Measurements from ENCODE around the gene RMI1.
"Not testable (repeated sequence)": the region's sequence is repeated elsewhere in the genome, so short reads cannot be mapped to it uniquely, and the experiment has no call there.

RMI1 gene

DNA sequence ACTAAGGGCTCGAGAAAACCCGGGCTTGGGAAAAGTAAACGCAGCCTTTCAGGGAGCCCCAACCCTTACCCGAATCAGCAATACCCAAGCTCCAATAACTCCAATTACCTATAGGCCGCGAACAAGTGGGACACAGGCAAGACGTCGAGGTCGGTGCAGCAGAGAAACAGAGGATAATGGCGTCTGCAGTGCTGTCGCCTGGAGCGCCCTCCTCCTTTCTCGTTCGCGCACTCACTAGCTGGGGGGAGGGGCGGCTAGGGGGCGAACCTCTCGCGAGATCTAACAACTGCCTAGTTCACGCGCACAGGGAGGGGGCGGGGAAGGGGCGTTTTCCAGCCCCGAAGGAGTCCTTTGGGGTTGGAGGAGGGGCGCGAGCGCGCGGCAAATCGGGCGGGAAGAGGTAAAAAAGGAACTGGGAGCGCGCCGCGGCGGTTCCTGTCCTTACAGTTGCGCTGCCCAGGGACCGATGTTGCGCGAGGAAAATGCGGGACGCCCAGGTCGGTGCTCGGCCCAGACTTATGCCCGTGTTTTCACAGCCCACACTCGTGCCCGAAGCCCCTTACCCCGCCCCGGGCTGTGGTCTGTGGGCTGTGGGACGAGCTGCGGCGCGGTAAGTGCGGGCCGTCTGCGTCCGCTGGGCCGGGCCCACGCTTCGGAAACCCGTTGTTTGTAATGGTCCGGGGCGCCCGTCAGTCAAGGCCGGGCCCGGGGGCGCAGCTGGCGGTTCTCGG is at the start of gene RMI1:
RMI1 (plus strand) TSS at position 411 of the 731 bp plus-strand sequence. CDS start 20,182 bp downstream, outside the sequence.
- DNase-seq: peak; percentile 99

DNA sequence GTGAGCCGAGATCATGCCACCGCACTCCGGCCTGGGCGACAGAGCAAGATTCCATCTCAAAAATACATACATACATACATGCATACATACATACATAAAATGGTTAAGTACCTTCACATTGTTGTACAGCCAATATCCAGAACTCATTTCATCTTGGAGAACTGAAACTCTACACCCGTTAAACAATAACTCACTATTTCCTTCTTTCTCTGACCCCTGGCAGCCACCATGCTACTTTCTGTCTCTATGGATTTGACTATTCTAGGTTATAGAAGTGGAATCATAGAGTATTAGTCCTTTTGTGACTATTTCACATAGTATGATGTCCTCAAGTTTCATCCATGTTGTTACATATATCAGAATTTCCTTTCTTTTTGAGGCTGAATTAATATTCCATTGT is 49.7 kb upstream of the RMI1 start:
- no peak for DNase-seq

DNA sequence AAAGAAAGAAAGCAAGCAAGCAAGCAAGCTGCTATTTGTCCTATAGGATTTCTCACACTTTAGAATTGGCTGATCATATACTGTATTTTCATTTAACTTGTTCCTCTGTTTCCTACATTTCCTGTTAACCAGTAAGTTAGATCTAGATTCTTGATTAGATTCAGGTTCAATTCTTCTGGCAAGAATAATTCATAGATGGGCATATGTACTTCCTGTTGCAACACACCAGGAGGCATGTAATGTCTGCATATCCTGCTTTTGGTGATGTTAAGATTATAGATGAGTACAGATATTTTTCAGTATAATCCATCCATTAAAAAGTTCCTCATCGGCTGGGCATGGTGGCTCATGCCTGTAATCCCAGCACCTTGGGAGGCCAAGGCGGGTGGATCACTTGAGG is 48.6 kb upstream of the RMI1 start:
- no peak for DNase-seq

DNA sequence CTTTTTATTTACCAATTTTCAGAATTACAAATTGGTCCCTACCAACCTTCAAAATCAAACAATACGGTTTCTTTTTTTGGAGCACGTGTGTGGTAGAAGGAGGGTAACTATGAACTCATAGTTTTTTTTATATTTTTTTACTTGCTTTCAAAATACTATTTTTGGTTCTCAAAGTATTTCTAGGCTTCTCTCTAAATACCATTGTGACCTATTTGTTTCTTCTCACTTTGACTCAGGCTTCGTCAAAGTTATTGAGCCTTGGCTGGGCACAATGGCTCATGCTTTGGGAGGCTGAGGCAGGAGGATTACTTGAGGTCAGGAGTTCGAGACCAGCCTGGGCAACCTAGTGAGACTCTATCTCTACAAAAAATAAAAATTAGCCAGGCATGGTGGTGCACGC is 47.8 kb upstream of the RMI1 start:
- DNase-seq: no peak

DNA sequence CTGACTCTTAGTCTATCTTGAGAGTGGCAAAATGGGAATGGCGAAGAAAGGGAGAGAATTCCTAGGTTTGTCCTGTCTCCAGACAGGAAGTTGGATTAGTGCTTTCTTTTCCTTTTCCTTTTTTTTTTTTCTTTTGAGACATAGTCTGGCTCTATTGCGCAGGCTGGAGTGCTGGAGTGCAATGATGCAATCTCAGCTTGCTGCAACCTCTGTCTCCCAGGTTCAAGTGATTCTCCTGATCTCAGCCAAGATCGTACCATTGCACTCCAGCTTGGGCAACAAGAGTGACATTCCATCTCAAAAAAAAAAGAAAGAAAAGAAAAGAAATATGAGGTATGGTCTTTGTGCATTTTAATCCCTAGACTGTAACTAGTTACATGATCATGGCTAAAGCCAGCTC is 46.8 kb upstream of the RMI1 start:
- no peak for DNase-seq

DNA sequence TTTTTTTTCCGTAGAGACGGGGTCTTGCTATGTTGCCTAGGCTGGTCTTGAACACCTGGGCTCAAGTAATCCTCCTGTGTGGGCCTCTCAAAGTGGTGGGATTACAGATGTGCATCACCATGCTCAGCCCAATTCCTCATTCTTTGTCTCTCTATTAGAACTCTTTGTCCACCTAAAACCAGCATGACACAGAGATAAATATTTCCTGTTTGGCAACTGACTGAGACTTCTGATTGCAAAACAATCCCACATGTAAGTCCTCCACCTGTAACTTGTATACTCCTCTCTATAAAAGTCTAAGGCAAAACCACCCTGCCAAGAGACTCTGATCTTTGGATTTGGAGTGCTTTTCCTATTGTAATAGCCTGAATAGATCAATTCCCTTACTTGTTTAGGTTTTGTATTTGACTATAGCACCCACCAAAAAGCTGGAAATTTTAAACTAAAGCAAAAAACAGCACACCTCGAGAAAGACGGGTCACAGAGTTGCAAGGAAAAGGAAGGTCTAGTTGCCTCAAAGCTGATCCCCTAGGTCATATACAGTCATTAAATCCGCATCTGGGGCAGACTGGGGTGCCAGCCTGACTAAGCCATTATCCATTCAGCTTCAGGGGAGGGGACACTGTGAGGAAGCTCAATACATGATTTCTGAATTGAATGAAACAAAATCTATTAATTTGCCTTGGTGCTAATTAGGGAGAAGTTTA is 45.9 kb upstream of the RMI1 start:
- DNase-seq: no peak

DNA sequence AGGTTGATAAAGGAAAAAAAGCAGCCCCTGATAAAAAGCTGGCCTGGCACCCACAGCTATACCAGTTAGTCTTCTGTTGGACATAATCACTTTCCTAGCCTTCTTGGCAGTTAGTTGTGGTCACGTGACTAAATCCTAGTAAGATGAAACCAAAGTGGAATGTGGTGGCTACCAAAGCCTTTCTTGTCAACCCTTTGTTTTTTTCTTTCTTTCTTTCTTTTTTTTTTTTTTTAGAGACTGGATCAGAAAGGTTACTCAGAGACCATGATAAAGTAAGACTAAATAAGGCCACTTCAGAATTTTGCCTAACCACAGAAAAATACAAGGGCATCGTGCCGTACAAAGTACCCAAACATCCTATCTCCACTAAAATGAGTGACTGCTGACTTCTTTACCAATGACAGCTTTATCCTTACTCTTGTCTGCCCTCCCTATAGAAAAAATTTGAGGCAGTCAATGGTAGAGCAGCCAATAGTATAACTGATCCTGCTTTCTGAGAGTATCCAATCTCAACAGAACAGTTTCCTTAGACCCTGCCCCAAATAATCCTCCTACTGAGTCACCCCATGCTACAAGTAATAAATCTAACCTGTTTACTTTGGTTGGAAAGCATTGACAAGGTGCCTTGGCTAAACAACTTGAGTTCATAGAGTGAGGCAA is 45.2 kb upstream of the RMI1 start:
- no peak for DNase-seq

DNA sequence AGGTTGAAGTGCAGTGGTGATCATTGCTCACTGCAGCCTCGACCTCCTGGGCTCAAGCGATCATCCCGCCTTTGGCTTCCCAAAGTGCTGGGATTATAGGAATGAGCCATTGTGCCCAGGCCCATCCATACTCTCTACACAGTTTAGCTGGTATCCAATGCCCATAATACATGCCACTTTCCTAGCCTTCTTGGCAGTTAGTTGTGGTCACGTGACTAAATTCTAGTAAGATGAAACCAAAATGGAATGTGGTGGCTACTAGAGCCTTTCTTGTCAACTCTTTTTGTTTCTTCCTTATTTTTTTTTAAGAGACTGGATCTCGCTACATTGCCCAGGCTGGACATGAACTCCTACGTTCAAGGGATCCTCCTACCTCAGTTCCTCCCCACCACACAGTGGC is 44.1 kb upstream of the RMI1 start:
- DNase-seq: no peak

DNA sequence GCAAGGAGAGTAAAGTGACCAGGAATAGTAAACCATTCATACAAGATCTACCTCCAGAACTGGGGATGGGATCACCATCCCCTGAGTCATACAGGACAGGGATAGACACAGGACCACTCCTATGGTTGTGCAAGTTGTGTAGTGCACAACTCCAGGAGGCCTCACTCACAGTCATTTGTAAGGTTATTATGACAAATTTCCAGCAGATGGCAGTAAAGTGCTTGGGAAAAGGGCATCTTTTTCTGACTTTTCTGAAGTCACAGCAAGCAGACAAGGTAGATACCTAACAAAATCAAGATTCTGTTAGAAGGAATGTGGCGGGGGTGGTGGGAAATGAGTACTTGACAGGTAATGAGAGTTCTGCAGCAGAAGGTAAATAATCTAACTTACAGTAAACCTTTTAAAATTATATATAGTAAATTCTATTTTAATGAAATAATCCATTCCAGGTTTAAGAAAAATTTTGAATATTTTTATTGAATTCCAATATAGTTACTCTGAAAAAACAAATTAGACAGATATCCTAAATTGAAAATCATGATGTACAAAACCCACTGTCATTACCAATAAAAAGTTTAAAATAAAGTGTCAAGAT is 42.6 kb upstream of the RMI1 start:
- DNase-seq: peak; percentile 58

DNA sequence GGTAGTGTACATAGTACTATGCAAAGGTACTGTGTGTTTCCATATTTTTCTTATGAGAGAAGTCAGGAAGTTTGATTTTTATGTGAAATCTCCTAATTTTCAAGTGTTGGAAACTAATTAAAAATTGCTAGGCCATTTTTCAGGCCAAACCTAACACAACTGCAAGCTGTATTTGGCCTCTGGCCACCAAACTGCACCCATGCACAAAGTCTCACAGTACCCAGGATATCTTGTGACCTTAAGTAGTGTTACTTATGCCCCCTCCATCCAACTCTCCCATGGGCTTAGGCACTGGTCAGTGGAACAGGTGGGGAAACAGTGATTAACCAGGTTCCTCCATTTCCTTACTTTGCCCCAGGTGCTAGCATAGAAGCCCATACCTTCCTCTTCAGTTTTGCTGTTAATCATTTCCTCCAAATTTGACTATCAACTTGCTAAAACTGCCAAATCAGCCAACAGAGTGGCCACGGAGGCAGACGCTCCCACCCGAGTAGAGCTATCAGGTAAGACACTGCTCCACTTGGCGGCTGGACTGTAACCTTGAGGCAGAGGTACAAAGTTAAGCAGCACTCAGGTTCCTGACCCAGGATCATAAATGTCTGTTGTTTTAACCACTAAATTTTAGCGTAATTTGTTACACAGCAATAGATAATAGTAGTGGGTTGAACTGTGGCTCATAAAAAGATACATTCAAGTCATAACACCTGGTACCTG is 39.9 kb upstream of the RMI1 start:
- no peak for DNase-seq

DNA sequence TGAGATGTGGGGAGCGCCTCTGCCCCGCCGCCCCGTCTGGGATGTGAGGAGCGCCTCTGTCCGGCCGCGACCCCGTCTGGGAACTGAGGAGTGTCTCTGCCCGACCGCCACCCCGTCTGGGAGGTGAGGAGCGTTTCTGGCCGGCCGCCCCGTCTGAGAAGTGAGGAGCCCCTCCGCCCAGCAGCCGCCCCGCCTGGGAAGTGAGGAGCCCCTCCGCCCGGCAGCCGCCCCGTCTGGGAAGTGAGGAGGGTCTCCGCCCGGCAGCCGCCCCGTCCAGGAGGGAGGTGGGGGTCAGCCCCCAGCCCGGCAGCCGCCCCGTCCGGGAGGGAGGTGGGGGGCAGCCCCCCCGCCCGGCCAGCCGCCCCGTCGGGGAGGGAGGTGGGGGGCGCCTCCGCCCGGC is 32.5 kb upstream of the RMI1 start:
- DNase-seq: not testable (repeated sequence)

DNA sequence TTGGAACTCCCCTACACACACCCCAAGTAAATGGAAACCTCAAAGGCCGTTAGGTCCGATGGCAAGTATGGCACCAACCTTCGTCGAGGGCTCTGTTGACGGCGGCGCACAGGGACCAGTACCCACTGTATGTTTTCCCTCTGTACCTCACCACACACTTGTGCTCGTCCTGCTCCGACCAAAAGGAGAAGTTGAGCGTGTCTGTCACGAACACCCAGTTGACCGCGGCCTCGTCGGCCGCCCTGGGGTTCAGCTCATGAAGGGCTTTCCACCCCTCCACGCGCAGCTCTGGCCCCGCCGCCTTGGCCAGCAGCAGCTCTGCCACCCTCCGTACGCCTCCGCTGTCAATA is 24.5 kb upstream of the RMI1 start:
- no peak for DNase-seq

DNA sequence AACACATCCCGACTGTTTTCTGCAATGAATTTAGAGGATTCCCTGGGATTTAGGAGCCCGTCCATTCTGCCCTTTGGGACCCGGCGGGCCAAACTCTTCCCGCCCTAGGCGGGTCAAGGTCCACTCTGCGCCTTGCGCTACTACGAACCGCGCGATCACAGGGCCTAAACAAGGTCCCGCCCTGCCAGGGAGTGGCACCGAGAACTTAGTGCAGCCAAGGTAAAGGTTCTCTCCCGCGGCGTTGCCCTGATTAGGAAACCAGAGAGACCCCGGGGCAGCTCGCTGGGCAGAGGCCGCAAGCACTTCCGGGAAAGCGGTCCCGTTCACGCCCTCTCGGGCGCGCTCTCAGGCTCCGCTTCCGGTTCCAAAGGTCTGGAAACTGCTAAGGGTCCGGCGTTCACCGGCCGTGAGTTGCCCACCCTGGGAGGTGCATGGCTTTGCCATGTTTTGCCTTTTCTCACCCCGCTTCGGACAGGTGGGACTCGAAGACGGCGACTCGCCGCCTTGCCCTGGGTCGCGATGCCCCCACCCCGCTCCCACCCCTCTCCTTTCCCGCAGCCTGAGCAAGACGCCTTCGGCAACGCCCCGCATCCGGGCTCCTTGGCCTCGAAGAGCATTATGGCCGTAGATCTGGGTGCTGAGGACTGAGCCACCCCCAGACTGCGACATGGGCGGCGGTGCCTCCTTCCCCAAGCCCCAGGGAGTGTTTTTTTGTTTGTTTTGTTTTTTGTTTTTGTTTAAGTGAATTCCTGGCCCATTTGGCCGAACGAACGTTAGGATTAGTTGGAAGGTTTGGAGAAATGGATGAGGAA is 24.0 kb upstream of the RMI1 start:
- DNase-seq: peak; percentile 67

DNA sequence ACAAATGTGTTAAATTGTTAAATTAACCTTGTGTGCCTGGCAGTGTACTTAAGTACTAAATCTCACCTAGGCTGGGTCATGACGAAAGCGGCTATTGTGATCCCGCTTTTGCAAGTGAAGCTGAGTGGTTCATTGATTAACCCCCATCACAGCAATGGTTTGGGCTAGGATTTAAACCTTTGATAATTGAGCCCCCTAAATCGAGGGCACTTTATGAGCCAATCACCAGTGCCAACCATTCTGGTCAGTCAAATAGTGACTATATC is 23.4 kb upstream of the RMI1 start:
- no peak for DNase-seq

DNA sequence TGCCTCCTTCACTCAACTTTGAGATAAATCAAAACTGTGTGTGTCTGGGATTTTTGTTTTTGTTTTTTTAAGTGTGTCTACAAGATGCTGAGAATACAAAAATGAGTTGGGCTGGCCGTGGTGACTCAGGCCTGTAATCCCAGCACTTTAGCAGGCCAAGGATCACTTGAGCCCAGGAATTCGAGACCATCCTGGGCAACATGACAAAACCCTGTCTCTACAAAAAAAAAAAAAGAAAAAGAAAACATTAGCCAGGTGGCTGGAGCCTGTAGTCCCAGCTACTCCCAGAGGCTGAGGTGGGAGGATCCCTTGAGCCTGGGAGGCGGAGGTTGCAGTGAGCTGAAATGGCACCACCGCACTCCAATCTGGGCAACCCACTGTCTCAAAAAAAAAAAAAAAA is 21.5 kb upstream of the RMI1 start:
- DNase-seq: no peak

DNA sequence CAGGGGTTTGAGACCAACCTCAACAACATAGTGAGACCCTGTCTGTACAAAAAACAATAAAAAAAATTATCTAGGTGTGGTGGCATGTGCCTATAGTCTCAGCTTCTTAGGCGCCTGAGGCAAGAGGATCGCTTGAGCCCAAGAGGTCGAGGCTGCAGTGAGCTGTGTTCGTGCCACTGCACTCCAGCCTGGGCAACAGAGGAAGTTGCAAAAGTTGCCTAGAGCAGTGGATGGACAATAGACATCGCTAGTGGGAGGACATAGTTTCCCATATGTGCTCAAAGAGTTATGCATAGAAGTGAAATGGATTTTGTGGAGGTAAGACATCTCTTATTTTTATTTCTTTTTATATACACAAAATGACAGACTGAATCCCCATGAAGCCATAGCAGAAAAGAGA is 19.6 kb upstream of the RMI1 start:
- DNase-seq: no peak

DNA sequence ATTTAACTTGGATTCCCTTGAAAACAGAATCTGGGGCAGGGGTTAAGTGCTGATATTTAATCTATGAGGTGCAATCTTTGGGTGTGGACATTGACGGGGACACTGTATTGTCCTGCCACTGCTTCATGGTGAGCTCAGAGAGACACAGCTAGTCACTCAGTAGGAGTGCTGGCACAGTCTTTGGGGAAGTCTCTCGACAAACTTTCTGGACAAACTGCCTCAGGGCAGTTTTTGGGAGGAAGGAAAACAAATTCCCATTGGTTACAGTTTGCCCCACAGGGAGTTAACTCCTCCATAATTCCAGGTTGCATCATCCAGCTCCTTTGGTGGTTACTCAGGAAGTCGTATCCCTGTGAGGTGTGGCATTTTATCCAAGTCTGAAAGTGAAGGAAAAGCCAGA is 18.4 kb upstream of the RMI1 start:
- DNase-seq: peak; percentile 24

DNA sequence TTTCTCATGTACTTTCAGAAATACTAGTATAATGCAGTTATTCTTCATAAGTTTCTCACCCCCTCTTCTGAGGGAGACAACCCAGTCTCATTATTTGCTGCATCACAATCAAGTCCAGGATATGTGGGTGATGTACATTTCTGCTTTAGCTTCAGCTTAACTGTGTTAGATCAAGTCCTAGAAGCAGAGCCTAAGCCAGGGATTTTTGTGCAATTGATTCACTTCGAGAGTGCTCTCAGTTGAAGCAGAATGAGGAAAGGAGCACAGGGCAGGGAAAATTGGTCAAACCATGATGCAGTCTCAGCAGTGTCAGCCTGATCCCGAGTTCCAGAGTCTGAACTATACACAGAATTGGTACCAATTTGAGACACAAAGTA is 15.6 kb upstream of the RMI1 start:
- DNase-seq: no peak

DNA sequence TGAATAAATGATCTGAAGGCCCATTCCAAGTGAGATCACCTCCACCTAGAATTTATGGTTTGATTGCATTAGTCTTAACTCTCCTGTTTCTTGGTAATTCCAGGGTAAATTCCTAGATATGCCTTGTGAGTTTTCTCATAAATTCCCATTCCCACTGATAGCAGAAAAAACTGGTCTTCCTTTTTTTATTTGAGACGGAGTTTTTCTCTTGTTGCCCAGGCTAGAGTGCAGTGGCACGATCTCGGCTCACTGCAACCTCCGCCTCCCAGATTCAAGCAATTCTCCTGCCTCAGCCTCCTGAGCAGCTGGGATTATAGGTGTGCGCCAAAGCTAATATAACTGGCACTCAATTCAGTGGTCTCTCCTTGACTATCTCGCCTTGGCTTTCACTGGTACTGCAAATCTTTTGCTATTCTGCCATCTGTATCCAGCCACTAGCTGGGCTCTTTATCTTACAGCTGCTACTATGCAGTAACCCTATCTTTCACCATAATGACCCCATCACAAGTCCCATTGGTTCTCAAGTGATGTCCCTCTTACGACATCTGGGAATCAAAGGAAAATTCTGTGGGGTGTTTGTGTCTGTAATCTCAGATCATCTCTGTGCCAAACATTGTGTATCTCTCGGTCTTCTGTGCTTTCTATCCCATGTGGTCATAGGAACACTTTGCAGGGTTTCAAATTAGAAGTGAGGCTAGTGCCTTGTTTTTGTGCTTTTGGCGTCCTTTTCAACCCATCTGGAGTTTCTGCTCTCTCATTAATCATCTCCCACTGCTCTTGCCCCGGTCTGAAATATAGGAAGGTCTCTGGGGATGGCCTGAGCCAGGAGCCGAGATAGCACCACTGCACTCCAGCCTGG is 15.0 kb upstream of the RMI1 start:
- no peak for DNase-seq

DNA sequence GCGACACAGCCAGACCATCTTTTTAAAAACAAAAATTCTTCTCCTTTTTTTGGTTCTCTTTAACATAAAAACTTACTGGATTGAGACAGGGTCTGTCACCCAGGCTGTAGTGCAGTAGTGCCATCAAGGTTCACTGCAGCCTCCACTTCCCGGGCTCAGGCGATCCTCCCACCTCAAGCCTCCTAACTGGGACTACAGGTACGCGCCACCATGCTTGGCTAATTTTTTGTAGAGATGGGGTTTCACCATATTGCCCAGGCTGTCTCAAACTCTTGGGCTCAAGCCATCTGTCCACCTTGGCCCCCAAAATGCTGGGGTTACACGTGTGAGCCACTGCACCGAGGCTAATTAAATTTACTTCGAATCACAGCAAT is 14.4 kb upstream of the RMI1 start:
- DNase-seq: no peak

DNA sequence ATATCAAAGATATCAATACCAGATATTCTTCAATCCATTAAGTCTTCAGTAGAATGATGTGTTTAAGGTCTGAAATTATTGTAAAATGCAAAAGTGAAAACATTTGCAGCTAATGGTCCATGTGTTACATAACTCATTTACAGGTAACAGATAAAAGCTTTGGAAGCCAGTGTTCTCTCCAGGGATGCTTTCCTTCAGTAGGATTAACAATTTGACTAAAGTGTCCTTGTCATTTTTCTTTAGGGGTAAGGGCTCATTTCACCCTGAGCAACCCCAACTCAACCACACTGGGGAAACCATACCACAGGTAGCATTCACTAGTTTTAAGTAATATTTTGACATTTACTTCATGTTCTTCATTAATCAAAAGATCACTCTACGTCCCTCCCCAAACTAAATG is 13.5 kb upstream of the RMI1 start:
- DNase-seq: no peak

DNA sequence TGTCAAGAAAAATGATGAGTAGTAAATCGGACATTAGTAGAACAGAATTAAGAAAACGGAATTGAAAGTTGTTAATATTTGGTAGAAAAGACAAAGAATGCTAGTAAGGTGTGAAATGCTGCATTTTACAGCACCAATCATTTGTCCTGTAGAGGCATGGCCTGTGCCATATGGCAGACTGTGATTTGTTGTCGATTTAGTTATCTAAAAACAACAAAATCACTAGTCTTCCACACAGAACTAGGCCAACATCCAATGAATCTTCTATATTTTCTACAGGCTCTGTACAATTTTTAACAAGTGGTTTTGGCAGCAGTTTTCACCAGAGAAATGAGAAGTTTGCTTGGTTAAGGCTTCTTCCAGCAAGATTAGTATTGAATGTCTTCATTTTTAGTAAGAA is 11.0 kb upstream of the RMI1 start:
- no peak for DNase-seq
